Measurements from ENCODE around the gene GKN1. TPM values are rescaled to one million over a fixed set of nuclear protein-coding genes. Genes with fewer than 3 reads are reported as not detected.

The GKN1 gene
- total RNA-seq, 4 donors from 2014 or later = not detected

DNA sequence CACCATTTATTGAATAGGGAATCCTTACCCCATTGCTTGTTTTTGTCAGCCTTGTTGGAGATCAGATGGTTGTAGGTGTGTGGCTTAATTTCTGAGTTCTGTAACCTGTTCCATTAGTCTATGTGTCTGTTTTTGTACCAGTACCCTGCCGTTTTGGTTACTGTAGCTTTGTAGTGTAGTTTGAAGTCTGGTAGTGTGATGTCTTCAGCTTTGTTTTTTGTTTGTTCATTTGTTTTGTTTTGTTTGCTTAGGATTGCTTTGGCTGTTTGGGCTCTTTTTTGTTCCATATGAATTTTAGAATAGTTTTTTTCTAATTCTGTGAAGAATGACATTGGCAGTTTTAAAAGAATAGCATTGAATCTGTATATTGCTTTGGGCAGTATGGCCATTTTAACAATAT lies 34.5 kb upstream of the GKN1 start:
- no peak for TF ChIP-seq POLR2A (IDR thresholded peaks at IDR 0.05)
- TF ChIP-seq, protein P1, sequence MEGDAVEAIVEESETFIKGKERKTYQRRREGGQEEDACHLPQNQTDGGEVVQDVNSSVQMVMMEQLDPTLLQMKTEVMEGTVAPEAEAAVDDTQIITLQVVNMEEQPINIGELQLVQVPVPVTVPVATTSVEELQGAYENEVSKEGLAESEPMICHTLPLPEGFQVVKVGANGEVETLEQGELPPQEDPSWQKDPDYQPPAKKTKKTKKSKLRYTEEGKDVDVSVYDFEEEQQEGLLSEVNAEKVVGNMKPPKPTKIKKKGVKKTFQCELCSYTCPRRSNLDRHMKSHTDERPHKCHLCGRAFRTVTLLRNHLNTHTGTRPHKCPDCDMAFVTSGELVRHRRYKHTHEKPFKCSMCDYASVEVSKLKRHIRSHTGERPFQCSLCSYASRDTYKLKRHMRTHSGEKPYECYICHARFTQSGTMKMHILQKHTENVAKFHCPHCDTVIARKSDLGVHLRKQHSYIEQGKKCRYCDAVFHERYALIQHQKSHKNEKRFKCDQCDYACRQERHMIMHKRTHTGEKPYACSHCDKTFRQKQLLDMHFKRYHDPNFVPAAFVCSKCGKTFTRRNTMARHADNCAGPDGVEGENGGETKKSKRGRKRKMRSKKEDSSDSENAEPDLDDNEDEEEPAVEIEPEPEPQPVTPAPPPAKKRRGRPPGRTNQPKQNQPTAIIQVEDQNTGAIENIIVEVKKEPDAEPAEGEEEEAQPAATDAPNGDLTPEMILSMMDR (IDR thresholded peaks at IDR 0.05) = no peak
- DNase-seq (ENCODE audit: low spot score in 2 of 2) = no peak
- H3K4me3 ChIP-seq (ENCODE audit: low read depth, poor library complexity, severe bottlenecking) = no peak overlapping the region
- intact Hi-C loops (cut with DNase I; ENCODE audit: low total_unique reads) = no loop called here
- 91 to 94% methylated on average over 1 of the region's 1 CpG for WGBS, 2 donors

DNA sequence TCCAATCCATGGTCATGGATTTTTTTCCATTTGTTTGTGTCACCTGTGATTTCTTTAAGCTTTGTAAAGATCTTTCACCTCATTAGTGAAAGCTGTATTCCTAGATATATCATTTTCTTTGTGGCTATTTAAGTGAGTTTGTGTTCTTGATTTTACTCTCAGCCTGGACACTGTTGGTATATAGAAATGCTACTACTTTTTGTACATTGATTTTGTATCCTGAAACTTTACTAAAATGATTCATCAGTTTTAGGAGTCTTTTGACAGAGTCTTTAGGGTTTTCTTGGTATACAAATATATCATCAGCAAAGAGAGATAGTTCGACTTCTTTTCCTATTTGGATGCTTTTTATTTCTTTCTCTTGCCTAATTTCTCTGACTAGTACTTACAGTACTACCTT lies 34.1 kb upstream of the GKN1 start:
- 97 to 98% methylated on average over 1 of the region's 1 CpG for WGBS, 2 donors

DNA sequence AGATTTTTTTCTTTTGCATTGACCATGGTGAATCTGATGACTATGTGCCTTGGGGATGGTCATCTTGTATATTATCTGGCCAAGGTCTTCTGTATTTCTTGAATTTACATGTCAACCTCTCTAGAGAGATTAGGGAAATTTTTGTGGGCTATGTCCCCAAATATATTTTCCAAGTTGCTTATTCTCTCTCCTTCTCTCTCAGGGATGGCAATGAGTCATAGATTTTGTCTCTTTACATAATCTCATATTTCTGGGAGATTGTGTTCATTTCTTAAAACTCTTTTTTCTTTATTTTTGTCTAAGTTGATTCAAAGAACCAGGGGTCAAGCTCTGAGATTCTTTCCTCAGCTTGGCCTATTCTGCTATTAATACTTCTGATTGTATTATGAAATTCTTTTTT lies 31.6 kb upstream of the GKN1 start:
- no peak overlapping the region for H3K4me3 ChIP-seq (ENCODE audit: low read depth, poor library complexity, severe bottlenecking)
- no peak for DNase-seq (ENCODE audit: low spot score in 2 of 2)
- TF ChIP-seq POLR2A (IDR thresholded peaks at IDR 0.05) = no peak
- TF ChIP-seq, protein P1 (IDR thresholded peaks at IDR 0.05) = no peak
- intact Hi-C loops (cut with DNase I; ENCODE audit: low total_unique reads) = no loop called here

More for the DNA sequence above, 34.1 kb upstream of the GKN1 start:
- no peak for TF ChIP-seq POLR2A (IDR thresholded peaks at IDR 0.05)
- TF ChIP-seq, protein P1 (IDR thresholded peaks at IDR 0.05) = no peak
- no peak for DNase-seq (ENCODE audit: low spot score in 2 of 2)
- intact Hi-C loops (cut with DNase I; ENCODE audit: low total_unique reads) = no loop called here
- no peak overlapping the region for H3K4me3 ChIP-seq (ENCODE audit: low read depth, poor library complexity, severe bottlenecking)

DNA sequence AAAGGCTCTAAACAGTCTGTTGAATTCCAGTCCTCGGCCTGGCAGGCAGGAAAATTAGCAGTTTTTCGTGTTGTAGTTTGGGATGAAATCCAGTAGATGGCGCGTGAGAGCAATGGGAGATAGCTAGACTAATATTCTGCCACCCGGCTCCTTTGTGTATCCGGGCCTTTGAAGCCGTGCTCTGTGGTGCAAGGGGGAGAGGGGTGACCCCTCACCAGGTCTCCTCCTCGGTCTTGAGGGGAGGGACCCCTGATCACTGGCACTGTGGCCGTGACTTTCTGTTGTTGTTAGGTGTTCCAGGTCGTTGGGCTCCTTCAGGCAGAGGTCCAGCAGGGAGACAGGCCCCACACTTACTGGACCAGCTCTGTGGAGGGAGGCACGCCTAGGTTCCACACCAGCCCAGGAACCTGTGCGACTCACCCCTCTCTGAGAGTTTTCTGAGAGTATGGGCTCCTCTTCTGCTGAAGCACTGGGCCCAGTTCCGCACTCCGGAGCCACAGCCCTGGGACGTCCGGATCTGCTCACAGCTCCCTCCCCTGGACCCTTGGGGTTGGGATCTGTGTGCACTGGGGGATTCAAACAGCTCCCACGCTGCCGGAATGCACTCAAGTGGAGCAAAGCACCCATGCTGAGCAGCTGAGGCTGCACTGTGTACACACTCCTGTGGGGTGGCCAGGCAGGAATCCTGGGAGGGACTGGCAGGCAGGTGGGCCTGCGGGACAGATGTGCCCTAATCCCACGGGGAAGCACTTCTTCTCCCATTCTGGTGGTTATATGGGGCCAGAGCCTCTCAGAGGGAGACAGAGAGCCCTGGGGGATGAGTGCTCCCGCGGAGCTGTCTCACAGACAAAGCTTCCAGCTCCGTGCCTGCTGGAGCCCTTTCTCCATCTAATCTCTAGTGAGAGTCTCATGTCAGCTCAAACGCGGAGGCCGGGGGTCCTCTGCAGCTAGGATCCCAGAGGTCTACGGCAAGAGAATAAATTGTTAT lies 30.6 kb upstream of the GKN1 start:
- TF ChIP-seq POLR2A (IDR thresholded peaks at IDR 0.05) = no peak
- TF ChIP-seq, protein P1 (IDR thresholded peaks at IDR 0.05) = no peak
- DNase-seq (ENCODE audit: low spot score in 2 of 2) = peak in 1 of 2 donors; percentile 63
- H3K4me3 ChIP-seq (ENCODE audit: low read depth, poor library complexity, severe bottlenecking) = no peak overlapping the region
- intact Hi-C loops (cut with DNase I; ENCODE audit: low total_unique reads) = no loop called here
- 45 to 49% methylated on average over 22 to 27 of the region's 27 CpGs for WGBS, 2 donors

DNA sequence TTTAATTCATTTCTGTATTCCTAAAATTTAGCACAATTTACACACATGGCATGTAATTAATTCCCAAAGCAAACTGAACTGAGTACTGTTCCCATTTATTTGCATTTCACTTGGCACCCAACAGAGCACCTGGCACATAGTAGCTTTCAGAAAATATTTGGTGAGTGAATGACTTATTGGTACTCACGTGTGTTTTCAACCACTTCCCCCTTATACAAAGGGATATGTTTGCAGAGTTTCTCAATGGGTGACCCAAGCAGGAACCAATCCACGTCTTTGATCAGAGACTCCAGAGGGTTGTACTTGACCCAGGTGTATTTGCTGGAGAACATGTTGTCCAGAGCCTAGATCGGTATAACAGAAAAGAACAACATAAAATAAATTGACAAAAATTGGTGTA lies 28.3 kb upstream of the GKN1 start:
- H3K4me3 ChIP-seq (ENCODE audit: low read depth, poor library complexity, severe bottlenecking) = no peak overlapping the region
- TF ChIP-seq, protein P1 (IDR thresholded peaks at IDR 0.05) = no peak
- TF ChIP-seq POLR2A (IDR thresholded peaks at IDR 0.05) = no peak
- WGBS, 2 donors = 56 to 65% methylated on average over 3 of the region's 3 CpGs
- DNase-seq (ENCODE audit: low spot score in 2 of 2) = no peak
- intact Hi-C loops (cut with DNase I; ENCODE audit: low total_unique reads) = no loop called here
